IMR-90 (cell line): ENCODE results near the gene PLAAT2.

ENCODE experiments used
- BHLHE40 ChIP-seq: fragments of 150-350 bp; IDR thresholded peaks from 2 replicates; pipeline ENCODE4 v1.6.1; 2016; ENCODE audit warnings: mild to moderate bottlenecking, low read depth, low read length
- CEBPB ChIP-seq: IDR thresholded peaks from 2 replicates; pipeline ENCODE4 v1.6.1; 2012; ENCODE audit warnings: low read depth, low read length, improper control_type of control experiment
- CHD1 ChIP-seq: IDR thresholded peaks from 2 replicates; pipeline ENCODE4 v1.6.1; 2012; ENCODE audit warnings: low read depth, low read length, improper control_type of control experiment
- CTCF ChIP-seq: conservative IDR thresholded peaks from 2 replicates; pipeline ENCODE4 v1.5.1; 2012; ENCODE audit warnings: mild to moderate bottlenecking, low read depth, low read length, improper control_type of control experiment
- FOS ChIP-seq: fragments of 150-350 bp; IDR thresholded peaks from 2 replicates; pipeline ENCODE4 v1.6.1; 2016; ENCODE audit warnings: low read depth, low read length
- MAFK ChIP-seq: IDR thresholded peaks from 2 replicates; pipeline ENCODE4 v1.6.1; 2012; ENCODE audit warnings: low read depth, low read length, improper control_type of control experiment
- MXI1 ChIP-seq: IDR thresholded peaks from 2 replicates; pipeline ENCODE4 v1.6.1; 2012; ENCODE audit warnings: low read depth, mild to moderate bottlenecking, low read length, moderate library complexity, borderline replicate concordance
- POLR2A ChIP-seq: IDR thresholded peaks from 2 replicates; pipeline ENCODE4 v1.6.1; 2012; ENCODE audit warnings: mild to moderate bottlenecking, low read depth, low read length
- RAD21 ChIP-seq: IDR thresholded peaks from 2 replicates; pipeline ENCODE4 v1.6.1; 2012; ENCODE audit warnings: low read length, improper control_type of control experiment
- RCOR1 ChIP-seq: IDR thresholded peaks from 2 replicates; pipeline ENCODE4 v1.6.1; 2012; ENCODE audit warnings: mild to moderate bottlenecking, low read length, improper control_type of control experiment; ENCODE audit not compliant: insufficient replicate concordance
- RFX5 ChIP-seq: IDR thresholded peaks from 2 replicates; pipeline ENCODE4 v1.8.0; 2012; ENCODE audit warnings: low read depth, mild to moderate bottlenecking, low read length, moderate library complexity
- SMC3 ChIP-seq: fragments of 150-350 bp; IDR thresholded peaks from 2 replicates; pipeline ENCODE4 v1.6.1; 2016; ENCODE audit warnings: low read depth, mild to moderate bottlenecking, antibody characterized with exemption, low read length, moderate library complexity
- USF2 ChIP-seq: fragments of 150-350 bp; IDR thresholded peaks from 2 replicates; pipeline ENCODE4 v1.6.1; 2017; ENCODE audit warnings: mild to moderate bottlenecking, antibody characterized with exemption, low read length, low read depth
- TF ChIP-seq, protein P1 (sequence below): fragments of 150-350 bp; IDR thresholded peaks from 2 replicates; pipeline ENCODE4 v1.6.1; 2016; ENCODE audit warnings: low read depth, mild to moderate bottlenecking, low read length, moderate library complexity, borderline replicate concordance

DNA sequence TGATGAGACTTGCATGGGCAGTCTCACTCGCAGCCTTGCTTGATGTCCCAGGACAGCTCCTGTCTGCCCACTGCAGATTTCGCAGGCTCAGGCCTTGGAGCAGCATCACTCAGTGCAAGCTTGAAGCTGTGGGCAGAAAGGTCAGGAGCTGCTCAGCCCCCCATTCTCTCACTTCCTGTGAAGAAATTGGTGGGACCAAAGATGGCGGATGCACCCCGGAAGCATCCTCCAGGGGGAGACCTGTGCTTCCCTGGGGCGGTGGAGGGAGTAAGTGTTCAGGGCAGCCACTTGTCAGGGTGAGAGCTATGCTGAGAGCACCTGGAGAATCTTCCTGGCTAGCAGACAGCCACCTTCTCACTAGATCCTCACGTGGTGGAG, 11.3 kb downstream of the PLAAT2 start:
- TF ChIP-seq CTCF, result no peak
- TF ChIP-seq POLR2A, result no peak
- no peak for TF ChIP-seq MXI1
- TF ChIP-seq FOS, result no peak
- TF ChIP-seq SMC3, result no peak
- TF ChIP-seq MAFK, result no peak
- no peak for TF ChIP-seq RAD21
- no peak for TF ChIP-seq CEBPB
- TF ChIP-seq, protein P1, sequence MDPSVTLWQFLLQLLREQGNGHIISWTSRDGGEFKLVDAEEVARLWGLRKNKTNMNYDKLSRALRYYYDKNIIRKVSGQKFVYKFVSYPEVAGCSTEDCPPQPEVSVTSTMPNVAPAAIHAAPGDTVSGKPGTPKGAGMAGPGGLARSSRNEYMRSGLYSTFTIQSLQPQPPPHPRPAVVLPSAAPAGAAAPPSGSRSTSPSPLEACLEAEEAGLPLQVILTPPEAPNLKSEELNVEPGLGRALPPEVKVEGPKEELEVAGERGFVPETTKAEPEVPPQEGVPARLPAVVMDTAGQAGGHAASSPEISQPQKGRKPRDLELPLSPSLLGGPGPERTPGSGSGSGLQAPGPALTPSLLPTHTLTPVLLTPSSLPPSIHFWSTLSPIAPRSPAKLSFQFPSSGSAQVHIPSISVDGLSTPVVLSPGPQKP, result no peak
- no peak for TF ChIP-seq RCOR1
- no peak for TF ChIP-seq BHLHE40
- no peak for TF ChIP-seq RFX5
- no peak for TF ChIP-seq CHD1
- no peak for TF ChIP-seq USF2
